ENCODE results near the gene SLC25A30. TPM values are rescaled to one million over a fixed set of nuclear protein-coding genes. Genes with fewer than 3 reads are reported as not detected.

Gene SLC25A30
- total and polyA plus RNA-seq, 2 of the 13 experiments (the other 11 are each of a cell fraction or from before 2014, with no cell fraction given), result 19.6 to 22.5 TPM

DNA sequence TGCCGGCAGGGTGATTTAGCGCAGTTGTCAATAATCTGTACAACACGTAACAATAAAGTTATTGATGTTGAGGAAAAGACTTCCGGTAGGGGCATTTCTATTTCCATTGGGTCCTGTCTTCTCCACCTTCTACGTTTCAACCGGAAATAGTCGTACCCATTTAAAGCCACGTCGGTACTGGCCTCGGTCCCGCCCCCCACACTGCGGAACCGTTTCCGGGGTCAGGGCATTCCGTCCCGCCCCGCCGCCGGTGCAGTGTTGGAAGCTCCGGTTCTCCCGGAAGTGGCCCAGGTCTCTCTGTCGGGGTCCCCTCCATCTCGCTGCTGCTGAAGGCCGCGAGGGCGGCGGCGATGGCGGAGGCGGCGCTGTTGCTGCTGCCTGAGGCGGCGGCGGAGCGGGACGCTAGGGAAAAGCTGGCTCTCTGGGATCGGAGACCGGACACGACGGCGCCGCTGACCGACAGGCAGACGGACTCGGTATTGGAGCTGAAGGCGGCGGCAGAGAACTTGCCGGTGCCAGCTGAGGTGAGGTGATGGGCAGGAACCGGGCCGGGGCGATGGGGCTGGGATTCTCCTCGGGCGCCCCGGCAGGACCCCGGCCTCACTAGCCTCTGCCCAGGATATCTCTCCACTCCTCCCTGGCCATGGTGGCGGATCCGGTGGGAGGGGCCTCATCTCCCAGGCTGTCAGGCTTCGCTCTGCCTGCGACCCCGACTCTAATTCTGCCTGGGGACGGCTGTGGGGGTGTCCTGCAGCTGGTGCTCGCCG lies 46.7 kb upstream of the SLC25A30 start, which contains the start of gene COG3 (continued):
- TF ChIP-seq AHDC1 (CRISPR knock-in tag; IDR thresholded peaks at IDR 0.05; ENCODE audit: borderline replicate concordance), result peak; percentile 73
- peak; percentile 71; the same call in 1 of the 2 replicates for TF ChIP-seq ZNF879 (CRISPR knock-in tag; IDR thresholded peaks at IDR 0.05)
- no peak for TF ChIP-seq FOXA1 (IDR thresholded peaks at IDR 0.05)
- TF ChIP-seq FOXA1 (CRISPR knock-in tag; IDR thresholded peaks at IDR 0.05), result peak; percentile 82; the same call in 1 of the 2 replicates
- peak; percentile 69; the same call in 1 of the 2 replicates for TF ChIP-seq YEATS2 (CRISPR knock-in tag; IDR thresholded peaks at IDR 0.05; ENCODE audit: borderline replicate concordance)
- peak; percentile 96 for TF ChIP-seq KAT7 (CRISPR knock-in tag; IDR thresholded peaks at IDR 0.05; ENCODE audit: borderline replicate concordance)
- TF ChIP-seq ZKSCAN1 (IDR thresholded peaks at IDR 0.05; ENCODE audit: low read length), result peak; percentile 85; the same call in 1 of the 2 replicates
- peak; percentile 71 to 75 for TF ChIP-seq POLR2A (IDR thresholded peaks at IDR 0.05; ENCODE audit: insufficient read depth in 1 of 2, low read depth in 2 of 2, low read length in 2 of 2)
- peak; percentile 65 for TF ChIP-seq ZNF883 (CRISPR knock-in tag; IDR thresholded peaks at IDR 0.05; ENCODE audit: not compliant biosample characterization)
- no peak; the same call in 1 of the 2 replicates for TF ChIP-seq SOX13 (IDR thresholded peaks at IDR 0.05)
- TF ChIP-seq SOX13 (CRISPR knock-in tag; conservative IDR thresholded peaks at IDR 0.05 in 1 of 2, IDR thresholded peaks at IDR 0.05 in 1 of 2), result peak in 1 of 2 experiments; percentile 3; a peak in 1 of 4 replicates
- TF ChIP-seq NRL (CRISPR knock-in tag; IDR thresholded peaks at IDR 0.05; ENCODE audit: borderline replicate concordance), result peak; percentile 89; the same call in 1 of the 2 replicates
- no peak for TF ChIP-seq ZNF354B (CRISPR knock-in tag; IDR thresholded peaks at IDR 0.05)
- peak; percentile 18 for TF ChIP-seq NFAT5 (CRISPR knock-in tag; IDR thresholded peaks at IDR 0.05)
- peak; percentile 95 for TF ChIP-seq ZNF670 (CRISPR knock-in tag; IDR thresholded peaks at IDR 0.05; ENCODE audit: borderline replicate concordance)
- no peak for TF ChIP-seq E2F5 (CRISPR knock-in tag; conservative IDR thresholded peaks at IDR 0.05)
- TF ChIP-seq SIN3A (IDR thresholded peaks at IDR 0.05; ENCODE audit: borderline replicate concordance, low read depth, low read length), result peak; percentile 69; the same call in 1 of the 2 replicates

Measured in HepG2 (cell line).